ENCODE measurements around the gene IL36A.

GRCh38 chr2:113013336-113013661 is 8.0 kb downstream of the IL36A start:
- TF ChIP-seq CTCF (IDR thresholded peaks at IDR 0.05 in 4 of 5, conservative IDR thresholded peaks at IDR 0.05 in 1 of 5): no peak
- TF ChIP-seq POLR2A (IDR thresholded peaks at IDR 0.05): no peak

All from gastrocnemius medialis (tissue), 4 donors.